Right cardiac atrium (tissue), 5 donors: Measurements from ENCODE around the gene STARD7. TPM values are rescaled to one million over a fixed set of nuclear protein-coding genes. Genes with fewer than 3 reads are reported as not detected.

Experiments
- ATAC-seq, 2 donors: fragments of 200-7000 bp; cut with Tn5 transposase; one replicate each; pipeline versions ENCODE4 v1.8.0 to v1.9.1; 2020; ENCODE audit warnings: moderate library complexity in 2 of 2, mild to moderate bottlenecking in 1 of 2
- DNase-seq, 3 donors: peaks; one replicate each; pipeline ENCODE4 v3.0.0-alpha.2; 2020
- H3K27ac ChIP-seq: one replicate; pipeline ENCODE4 v1.5.1; 2013; ENCODE audit warnings: mild to moderate bottlenecking, low read length, control low read depth, moderate library complexity
- H3K27me3 ChIP-seq: one replicate; pipeline ENCODE4 v1.6.1; 2013; ENCODE audit not compliant: control insufficient read depth, insufficient read depth
- H3K4me1 ChIP-seq: one replicate; pipeline ENCODE4 v1.6.1; 2013; ENCODE audit warnings: low read length; ENCODE audit not compliant: control insufficient read depth, insufficient read depth
- H3K4me3 ChIP-seq: one replicate; pipeline ENCODE4 v1.5.1; 2013; ENCODE audit warnings: low read length, control low read depth
- H3K9me3 ChIP-seq: one replicate; pipeline ENCODE4 v1.6.1; 2013; ENCODE audit warnings: low read length; ENCODE audit not compliant: control insufficient read depth
- WGBS: extraction: QIAGEN DNeasy Blood & Tissue Kit; methylation state at CpG from one replicate; pipeline ENCODE4 v1.1.7; 2013; 5-methylcytosine and 5-hydroxymethylcytosine counted together
- intact Hi-C, 4 donors: fragments of 100-400 bp; cut with DNase I; formaldehyde crosslinking; loops; one replicate each; pipeline versions ENCODE4 v1.11.0 to v1.14.0; 2022 to 2023
- polyA plus RNA-seq: library from polyadenylated mRNA; stranded (reverse); fragments of 200-250 nt; gene quantifications from one replicate; pipeline ENCODE4 v1.2.3, GENCODE V29; 2013
- total RNA-seq, 4 donors: library from RNA; stranded (reverse); fragmentation: NEBNext Ultra II Directional; extraction: Animal tissue kit (Norgen Biotek cat#: 25700); gene quantifications; one replicate each; pipeline ENCODE4 v1.2.1, GENCODE V29; 2021
- donor health status: healthy with polysubstance abuse.
- donor health status: DM: no; HTN: yes; CAD: no.
- donor health status: DM: no; HTN: no; CAD: no.
- donor health status: DM: no; HTN: yes; CAD: no; lungs with severe emphysema.
- donor health status: DM: yes; HTN: yes; CAD: no.

Gene STARD7
- total and polyA plus RNA-seq, 5 donors: 61.9 to 184 (median 153) TPM

- ATAC-seq: no peak
- Histone ChIP-seq H3K4me1 (peaks cover 3% of the 10 kb centered on the region), H3K27ac (no peak overlapping the region), H3K27me3 (no peaks in the 10 kb centered on the region), H3K9me3 (no peaks in the 10 kb centered on the region), H3K4me3 (no peak overlapping the region)
- intact Hi-C loops: loop anchor here in 1 of 4 donors (10.0 kb wide), 1 partner anchor 67 kb away; the partner anchor contains the start of genes CIAO1 and TMEM127
- 91% methylated on average over 5 of the region's 5 CpGs for whole genome bisulfite sequencing
- DNase-seq: no peak
Observed at GRCh38 chr2:96197546-96198255, 10.9 kb downstream of the STARD7 start.

DNA sequence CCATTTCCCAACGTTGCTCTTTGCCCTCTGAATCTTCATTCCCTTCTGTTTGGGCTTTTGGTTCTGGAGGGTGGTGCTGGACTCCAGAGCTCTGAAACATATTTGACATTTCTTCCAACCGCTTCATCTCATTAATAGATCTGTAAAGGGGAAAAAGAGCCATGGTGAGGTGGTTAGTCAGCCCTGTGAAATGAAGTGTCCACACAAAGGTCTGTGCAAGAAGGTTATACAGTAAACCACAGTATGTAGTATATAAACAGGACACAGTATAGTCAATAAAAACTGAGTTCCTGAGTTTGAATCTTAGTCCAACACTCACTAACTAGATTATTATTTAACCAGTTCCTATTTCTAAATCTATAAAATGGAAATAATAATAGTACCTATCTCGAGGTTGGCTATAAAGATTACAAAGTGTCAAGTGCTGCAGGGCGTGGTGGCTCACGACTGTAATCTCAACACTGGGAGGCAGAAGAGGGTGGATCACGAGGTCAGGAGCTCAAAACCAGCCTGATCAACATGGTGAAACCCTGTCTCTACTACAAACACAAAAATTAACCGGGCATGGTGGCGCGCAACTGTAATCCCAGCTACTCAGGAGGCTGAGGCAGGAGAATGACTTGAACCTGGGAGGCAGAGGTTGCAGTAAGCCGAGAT, 13.1 kb downstream of the STARD7 start:
- 73% methylated on average over 10 of the region's 10 CpGs for WGBS
- no peak for DNase-seq
- H3K27me3 ChIP-seq: no peaks in the 10 kb centered on the region
- ATAC-seq: no peak
- H3K4me3 ChIP-seq: no peak overlapping the region
- H3K27ac ChIP-seq: no peak overlapping the region
- intact Hi-C loops: loop anchor here in 1 of 4 donors (10.0 kb wide), 1 partner anchor 69 kb away; the partner anchor contains the start of genes CIAO1 and TMEM127
- no peaks in the 10 kb centered on the region for H3K9me3 ChIP-seq
- peaks cover 3% of the 10 kb centered on the region for H3K4me1 ChIP-seq

DNA sequence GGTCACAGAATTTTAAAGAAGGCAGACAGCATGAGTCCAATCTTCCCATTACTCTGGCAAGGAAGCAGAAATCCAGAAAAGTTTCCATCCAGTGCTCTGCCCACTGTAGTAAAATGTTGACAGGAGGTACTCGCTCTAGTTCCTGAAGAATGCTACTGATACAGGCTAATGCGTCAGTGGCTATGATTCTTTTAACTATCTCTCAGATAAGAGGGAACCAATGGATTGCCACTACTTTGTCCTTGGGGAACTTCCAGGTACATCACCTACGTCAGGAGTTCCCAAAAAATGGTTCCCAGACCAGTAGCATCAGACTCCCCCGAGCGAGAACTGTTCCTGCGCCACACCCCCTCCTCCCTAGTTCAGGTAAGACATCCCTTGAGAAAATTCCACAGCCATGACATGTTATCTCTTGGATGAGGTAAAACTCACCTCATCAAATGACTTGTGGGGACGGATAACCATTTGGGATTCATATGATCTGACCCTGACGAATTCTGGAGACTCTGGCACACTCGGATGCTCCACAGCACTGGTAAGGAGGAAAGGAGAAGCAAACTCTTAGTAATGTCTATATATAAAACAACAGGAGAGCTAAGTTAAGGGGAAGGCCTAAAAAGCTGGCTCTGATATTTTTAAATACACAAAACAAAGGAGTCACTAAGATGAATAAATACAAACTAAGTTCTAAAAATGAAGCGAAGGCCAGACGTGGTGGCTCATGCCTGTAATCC, 16.5 kb downstream of the STARD7 start:
- 83% methylated on average over 11 of the region's 11 CpGs for WGBS
- Histone ChIP-seq H3K4me1 (no peaks in the 10 kb centered on the region), H3K27ac (no peak overlapping the region), H3K4me3 (no peak overlapping the region), H3K27me3 (no peaks in the 10 kb centered on the region), H3K9me3 (no peaks in the 10 kb centered on the region)
- intact Hi-C loops: loop anchor here in 1 of 4 donors (10.0 kb wide), 1 partner anchor 73 kb away; the partner anchor contains the start of genes CIAO1 and TMEM127
- DNase-seq: no peak
- peak; percentile 55 to 83 for ATAC-seq

DNA sequence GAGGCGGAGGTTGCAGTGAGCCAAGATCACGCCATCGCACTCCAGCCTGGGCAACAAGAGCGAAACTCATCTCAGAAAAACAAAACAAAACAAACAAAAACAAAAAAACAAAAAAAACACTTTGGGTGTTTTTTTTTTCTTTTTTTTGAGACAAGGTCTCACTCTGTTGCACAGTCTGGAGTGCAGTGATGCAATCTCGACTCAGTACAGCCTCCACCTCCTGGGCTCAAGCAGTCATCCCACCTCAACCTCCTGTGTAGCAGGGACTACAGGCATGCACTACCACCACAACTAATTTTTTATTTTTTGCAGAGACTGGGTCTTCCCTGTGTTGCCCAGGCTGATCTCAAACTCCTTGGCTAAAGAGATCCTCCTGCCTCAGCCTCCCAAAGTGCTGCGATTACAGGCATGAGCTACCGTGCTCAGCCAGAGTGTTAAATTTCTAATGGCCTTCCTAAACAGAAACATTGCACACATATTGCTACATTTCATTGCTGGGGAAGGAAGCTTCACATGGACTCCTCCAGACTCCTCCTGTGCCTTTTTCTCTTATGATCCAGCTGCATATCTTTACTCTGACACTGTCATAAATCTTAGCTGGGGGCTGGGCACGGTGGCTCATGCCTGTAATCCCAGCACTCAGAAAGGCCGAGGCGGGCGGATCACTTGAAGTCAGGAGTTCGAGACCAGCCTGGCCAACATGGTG, 19.7 kb downstream of the STARD7 start:
- Histone ChIP-seq H3K4me1 (no peaks in the 10 kb centered on the region), H3K4me3 (no peak overlapping the region)
- ATAC-seq: no peak

DNA sequence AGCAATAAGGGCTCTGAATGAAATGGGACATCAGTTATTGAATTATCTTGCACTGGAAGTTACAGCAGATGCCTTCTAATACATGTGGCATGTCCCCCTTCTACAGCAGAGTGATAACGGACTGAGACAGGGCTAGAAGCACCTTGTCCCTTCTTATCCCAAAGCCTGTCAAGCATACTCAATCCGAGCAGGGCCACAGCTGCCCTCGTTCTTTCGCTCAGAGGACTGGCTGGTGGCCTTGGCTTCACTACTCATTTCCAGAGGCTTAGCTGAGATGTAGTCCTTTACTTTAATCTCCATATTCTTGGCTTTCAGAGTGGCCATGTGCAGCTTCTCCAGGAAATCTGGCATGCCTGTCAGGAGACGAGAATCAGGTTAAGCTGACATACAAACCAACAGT, 22.1 kb downstream of the STARD7 start:
- ATAC-seq (peak in 1 of 2 donors; percentile 6), DNase-seq (no peak)
- no peak overlapping the region for H3K4me3 ChIP-seq
- intact Hi-C loops: no loop called here
- H3K27ac ChIP-seq: peak overlapping the region; percentile 19
- H3K27me3 ChIP-seq: no peaks in the 10 kb centered on the region
- H3K4me1 ChIP-seq: no peaks in the 10 kb centered on the region
- H3K9me3 ChIP-seq: no peaks in the 10 kb centered on the region
- 48% methylated on average over 5 of the region's 5 CpGs for WGBS

More for the DNA sequence above, 19.7 kb downstream of the STARD7 start:
- intact Hi-C loops: no loop called here
- DNase-seq: no peak
- no peaks in the 10 kb centered on the region for H3K27me3 ChIP-seq
- no peak overlapping the region for H3K27ac ChIP-seq
- 93% methylated on average over 12 of the region's 12 CpGs for WGBS
- no peaks in the 10 kb centered on the region for H3K9me3 ChIP-seq

DNA sequence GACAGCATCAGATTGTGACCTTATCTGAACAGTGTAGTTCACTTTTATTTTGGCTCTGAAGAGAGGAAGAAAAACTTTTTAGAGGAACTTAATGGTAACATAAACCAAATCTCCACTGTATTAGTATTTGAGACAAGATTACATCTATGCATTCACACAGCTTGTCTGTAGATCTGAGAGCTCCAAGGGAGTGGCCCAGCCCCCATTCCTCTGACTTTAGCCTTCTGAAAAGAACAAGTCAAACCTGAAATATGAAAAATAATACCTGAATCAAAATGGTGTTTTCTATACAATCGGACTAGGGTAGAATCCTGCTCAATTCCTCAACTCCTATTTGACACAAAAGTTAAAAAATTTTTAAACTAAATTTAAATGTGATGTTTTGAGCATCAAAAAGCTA, 23.1 kb downstream of the STARD7 start:
- no peaks in the 10 kb centered on the region for H3K4me1 ChIP-seq
- DNase-seq: no peak
- H3K9me3 ChIP-seq: no peaks in the 10 kb centered on the region
- WGBS: 96% methylated on average over 1 of the region's 1 CpG
- intact Hi-C loops: no loop called here
- H3K4me3 ChIP-seq: no peak overlapping the region
- no peaks in the 10 kb centered on the region for H3K27me3 ChIP-seq
- H3K27ac ChIP-seq: no peak overlapping the region
- no peak for ATAC-seq

- intact Hi-C loops: no loop called here
- Histone ChIP-seq H3K4me1 (no peaks in the 10 kb centered on the region), H3K27me3 (no peaks in the 10 kb centered on the region), H3K27ac (no peak overlapping the region), H3K9me3 (no peaks in the 10 kb centered on the region), H3K4me3 (no peak overlapping the region)
- DNase-seq (no peak), ATAC-seq (no peak)
- WGBS: 76% methylated on average over 8 of the region's 8 CpGs
Observed at GRCh38 chr2:96184989-96185388, 23.6 kb downstream of the STARD7 start.

DNA sequence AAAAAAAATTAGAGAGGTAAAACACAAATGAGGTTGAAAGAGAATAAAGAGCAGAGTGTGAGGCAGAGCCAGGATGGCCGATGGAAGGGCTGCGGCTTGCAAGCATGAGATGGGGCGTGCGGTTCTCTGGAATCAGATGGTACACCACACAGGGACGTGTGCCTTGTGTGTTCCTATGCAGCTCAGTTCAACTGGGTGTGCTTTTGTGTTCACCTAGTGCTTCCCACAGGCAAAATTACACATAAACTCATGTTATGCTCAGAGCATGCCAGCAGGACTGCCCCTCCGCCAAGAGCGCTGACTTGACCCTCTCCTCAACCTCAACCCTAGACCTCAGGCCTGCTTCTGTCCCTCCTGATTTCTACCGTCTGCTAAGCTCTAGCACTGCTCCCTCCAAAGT, 24.4 kb downstream of the STARD7 start:
- intact Hi-C loops: no loop called here
- no peaks in the 10 kb centered on the region for H3K9me3 ChIP-seq
- H3K4me3 ChIP-seq: no peak overlapping the region
- H3K27me3 ChIP-seq: no peaks in the 10 kb centered on the region
- H3K27ac ChIP-seq: no peak overlapping the region
- 86% methylated on average over 8 of the region's 8 CpGs for WGBS
- no peaks in the 10 kb centered on the region for H3K4me1 ChIP-seq
- DNase-seq: no peak
- no peak for ATAC-seq

DNA sequence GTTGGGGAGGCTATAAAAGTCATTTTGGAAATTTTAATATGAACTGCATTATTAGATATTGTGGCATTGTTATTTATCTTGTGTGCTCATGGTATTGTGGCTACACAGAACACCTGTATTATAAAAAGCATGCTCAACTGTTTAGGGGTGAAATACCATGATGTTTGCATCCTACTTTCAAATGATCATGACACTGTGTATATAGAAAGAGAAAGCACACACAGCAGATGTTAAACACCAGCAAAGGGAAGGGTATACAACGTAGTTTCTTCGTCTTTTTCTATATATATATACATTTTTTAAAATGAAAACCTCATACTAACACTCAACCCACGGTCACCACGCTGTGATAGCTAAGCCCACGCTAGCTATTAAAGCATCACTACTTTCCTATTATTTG, 27.1 kb downstream of the STARD7 start:
- H3K9me3 ChIP-seq: no peaks in the 10 kb centered on the region
- no peak overlapping the region for H3K27ac ChIP-seq
- no peaks in the 10 kb centered on the region for H3K4me1 ChIP-seq
- no peaks in the 10 kb centered on the region for H3K27me3 ChIP-seq
- ATAC-seq (no peak), DNase-seq (no peak)
- whole genome bisulfite sequencing: 79% methylated on average over 5 of the region's 5 CpGs
- H3K4me3 ChIP-seq: no peak overlapping the region
- intact Hi-C loops: no loop called here

GRCh38 chr2:96180521-96180920, 28.1 kb downstream of the STARD7 start:
- no peak for ATAC-seq
- no peak overlapping the region for H3K4me3 ChIP-seq
- H3K27me3 ChIP-seq: no peaks in the 10 kb centered on the region
- H3K27ac ChIP-seq: no peak overlapping the region
- no peaks in the 10 kb centered on the region for H3K4me1 ChIP-seq
- H3K9me3 ChIP-seq: no peaks in the 10 kb centered on the region
- intact Hi-C loops: no loop called here
- no peak for DNase-seq
